GM19035 (cell line): Measurements from ENCODE around the gene ZNF808.
"Not testable (repeated sequence)": the region's sequence is repeated elsewhere in the genome, so short reads cannot be mapped to it uniquely, and the experiment has no call there.

ENCODE experiments used
- ATAC-seq: cut with Tn5 transposase; IDR thresholded peaks from one replicate; pipeline ENCODE4 v1.9.1; 2021; ENCODE audit not compliant: unreplicated experiment

The ZNF808 gene

GRCh38 chr19:52527134-52527955, at the start of gene ZNF808:
Gene ZNF808, plus strand, starts transcription at chr19:52527668. Its CDS starts 15,617 bp downstream, at chr19:52543285.
- peak; percentile 80 for ATAC-seq

GRCh38 chr19:52484111-52484743, 43.2 kb upstream of the ZNF808 start:
- ATAC-seq = not testable (repeated sequence)

- not testable (repeated sequence) for ATAC-seq
Observed at GRCh38 chr19:52485064-52485463, 42.4 kb upstream of the ZNF808 start.

- not testable (repeated sequence) for ATAC-seq
Observed at GRCh38 chr19:52485561-52486240, 41.8 kb upstream of the ZNF808 start.

GRCh38 chr19:52492201-52492993, 35.1 kb upstream of the ZNF808 start:
- ATAC-seq = no peak

GRCh38 chr19:52492994-52493470, 34.4 kb upstream of the ZNF808 start:
- no peak for ATAC-seq

- ATAC-seq = no peak
Observed at GRCh38 chr19:52494518-52494917, 33.0 kb upstream of the ZNF808 start.

GRCh38 chr19:52498571-52498970, 28.9 kb upstream of the ZNF808 start:
- no peak for ATAC-seq

GRCh38 chr19:52500474-52500873, 27.0 kb upstream of the ZNF808 start:
- not testable (repeated sequence) for ATAC-seq

GRCh38 chr19:52500991-52501390, 26.5 kb upstream of the ZNF808 start:
- ATAC-seq = not testable (repeated sequence)

GRCh38 chr19:52507266-52507665, 20.2 kb upstream of the ZNF808 start:
- no peak for ATAC-seq

GRCh38 chr19:52516191-52516590, 11.3 kb upstream of the ZNF808 start:
- no peak for ATAC-seq

GRCh38 chr19:52518646-52519045, 8.8 kb upstream of the ZNF808 start:
- no peak for ATAC-seq

GRCh38 chr19:52519175-52519574, 8.3 kb upstream of the ZNF808 start:
- not testable (repeated sequence) for ATAC-seq

GRCh38 chr19:52520013-52520412, 7.5 kb upstream of the ZNF808 start:
- no peak for ATAC-seq

- no peak for ATAC-seq
Observed at GRCh38 chr19:52522551-52522950, 4.9 kb upstream of the ZNF808 start.

- ATAC-seq = no peak
Observed at GRCh38 chr19:52524086-52524485, 3.4 kb upstream of the ZNF808 start.

- ATAC-seq = peak; percentile 32
Observed at GRCh38 chr19:52527956-52528351, 486 bp downstream of the ZNF808 start.

GRCh38 chr19:52532480-52532879, 5.0 kb downstream of the ZNF808 start:
- no peak for ATAC-seq

- ATAC-seq = no peak
Observed at GRCh38 chr19:52533901-52534300, 6.4 kb downstream of the ZNF808 start.

GRCh38 chr19:52535385-52535770, 7.9 kb downstream of the ZNF808 start:
- ATAC-seq = not testable (repeated sequence)
